Body of pancreas (tissue), 4 donors: ENCODE data around the gene CAMTA1.

Source experiments
- POLR2A ChIP-seq, 3 donors: fragments of 450-650 bp; IDR thresholded peaks; one replicate each; pipeline ENCODE4 v1.6.1; 2016; ENCODE audit warnings: antibody characterized with exemption in 3 of 3, mild to moderate bottlenecking in 2 of 3
- TF ChIP-seq, protein P1 (sequence below), 7 experiments: fragments of 450-650 bp in 4 of 7; fragments of 200-600 bp in 3 of 7; sonication (generic) in 3 of 7; IDR thresholded peaks; one replicate each; pipeline ENCODE4 v1.5.1; 2016 to 2019; ENCODE audit warnings: antibody characterized with exemption in 7 of 7

DNA sequence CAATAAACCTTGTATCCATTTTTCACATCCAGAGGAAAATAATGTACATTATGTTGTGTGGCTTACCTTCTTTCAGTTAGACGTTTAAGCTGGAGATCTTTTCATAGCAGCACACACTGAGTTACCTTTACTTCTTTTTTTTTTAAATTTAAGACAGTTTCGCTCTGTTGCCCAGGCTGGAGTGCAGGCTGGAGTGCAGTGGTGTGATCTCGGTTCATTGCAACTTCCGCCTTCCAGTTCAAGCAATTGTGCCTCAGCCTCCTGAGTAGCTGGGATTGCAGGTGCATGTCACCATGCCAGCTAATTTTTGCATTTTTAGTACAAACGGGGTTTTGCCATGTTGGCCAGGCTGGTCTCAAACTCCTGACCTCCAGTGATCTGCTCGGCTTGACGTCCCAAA is 7.4 kb upstream of the CAMTA1 start:
- TF ChIP-seq, protein P1, sequence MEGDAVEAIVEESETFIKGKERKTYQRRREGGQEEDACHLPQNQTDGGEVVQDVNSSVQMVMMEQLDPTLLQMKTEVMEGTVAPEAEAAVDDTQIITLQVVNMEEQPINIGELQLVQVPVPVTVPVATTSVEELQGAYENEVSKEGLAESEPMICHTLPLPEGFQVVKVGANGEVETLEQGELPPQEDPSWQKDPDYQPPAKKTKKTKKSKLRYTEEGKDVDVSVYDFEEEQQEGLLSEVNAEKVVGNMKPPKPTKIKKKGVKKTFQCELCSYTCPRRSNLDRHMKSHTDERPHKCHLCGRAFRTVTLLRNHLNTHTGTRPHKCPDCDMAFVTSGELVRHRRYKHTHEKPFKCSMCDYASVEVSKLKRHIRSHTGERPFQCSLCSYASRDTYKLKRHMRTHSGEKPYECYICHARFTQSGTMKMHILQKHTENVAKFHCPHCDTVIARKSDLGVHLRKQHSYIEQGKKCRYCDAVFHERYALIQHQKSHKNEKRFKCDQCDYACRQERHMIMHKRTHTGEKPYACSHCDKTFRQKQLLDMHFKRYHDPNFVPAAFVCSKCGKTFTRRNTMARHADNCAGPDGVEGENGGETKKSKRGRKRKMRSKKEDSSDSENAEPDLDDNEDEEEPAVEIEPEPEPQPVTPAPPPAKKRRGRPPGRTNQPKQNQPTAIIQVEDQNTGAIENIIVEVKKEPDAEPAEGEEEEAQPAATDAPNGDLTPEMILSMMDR (IDR thresholded peaks at IDR 0.05), result no peak
- no peak for TF ChIP-seq POLR2A (IDR thresholded peaks at IDR 0.05)
